Mononuclear cell (primary cell): ENCODE data around the gene MTRR. TPM values are rescaled to one million over a fixed set of nuclear protein-coding genes. Genes with fewer than 3 reads are reported as not detected.

Experiments
- H3K27me3 ChIP-seq: 2 replicates; pipeline ENCODE4 v1.6.0; 2011; ENCODE audit warnings: low read length, control low read depth; ENCODE audit not compliant: insufficient read depth
- H3K4me1 ChIP-seq: 2 replicates; pipeline ENCODE4 v1.5.1; 2011; ENCODE audit warnings: mild to moderate bottlenecking, low read length, control low read depth; ENCODE audit not compliant: insufficient read depth
- H3K4me3 ChIP-seq: 2 replicates; pipeline ENCODE4 v1.5.1; 2011; ENCODE audit warnings: mild to moderate bottlenecking, low read length, moderate library complexity
- H3K9me3 ChIP-seq: 2 replicates; pipeline ENCODE4 v1.5.1; 2011; ENCODE audit warnings: low read depth, mild to moderate bottlenecking, control low read depth, low read length
- total RNA-seq: library from RNA; depleted of rRNA; stranded (reverse); fragments of >200 nt; gene quantifications from one replicate; pipeline ENCODE4 v1.2.3, GENCODE V29; 2012

MTRR gene
- total RNA-seq, 1 donor: 104 TPM

DNA sequence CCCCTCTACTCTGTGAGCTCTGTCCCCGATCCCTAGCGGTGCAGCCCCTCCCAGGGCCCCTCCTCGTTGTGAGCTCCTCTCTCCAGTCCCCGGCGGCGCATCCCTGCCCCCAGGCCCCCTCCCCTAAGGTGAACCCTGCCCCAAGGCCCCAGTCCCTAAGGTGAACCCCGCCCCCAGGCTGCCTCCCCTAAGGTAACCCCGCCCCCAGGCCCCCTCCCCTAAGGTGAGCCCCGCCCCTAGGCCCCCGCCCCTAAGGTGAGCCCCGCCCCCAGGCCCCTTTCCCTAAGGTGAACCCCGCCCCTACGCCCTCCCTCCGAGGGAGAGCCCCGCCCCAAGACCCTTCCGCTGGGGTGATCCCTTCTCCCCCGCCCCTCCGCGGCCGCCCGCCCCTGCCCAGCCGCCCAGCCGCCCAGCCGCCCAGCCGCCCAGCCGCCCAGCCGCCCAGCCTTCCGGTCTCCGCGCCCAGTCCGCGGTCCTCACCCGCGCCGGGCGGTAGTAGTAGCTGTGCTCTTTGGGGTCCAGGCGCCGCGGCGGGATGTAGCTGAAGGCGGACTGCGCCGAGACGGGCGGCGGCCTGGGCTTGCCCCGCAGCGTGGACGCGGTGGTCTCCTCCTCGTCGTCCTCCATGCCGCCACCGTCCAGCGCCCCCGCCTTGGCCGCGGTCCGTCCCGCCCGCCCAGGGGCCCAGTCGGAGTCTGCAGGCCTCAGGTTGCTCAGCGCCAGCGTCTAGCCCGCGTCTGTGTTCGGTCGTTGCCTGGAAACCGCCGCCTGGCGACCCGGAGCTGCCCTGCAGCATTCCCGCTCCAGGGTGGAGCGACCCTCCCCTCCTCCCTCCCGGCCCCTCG, 18.3 kb upstream of the MTRR start, which contains the start of gene CFAP90:
Gene CFAP90, minus strand, starts transcription at position 739 of the 845 bp plus-strand sequence. Its CDS starts 112 bp downstream, at position 627.
- H3K4me3 ChIP-seq: peak within 1 kb of the TSS; percentile 10
- peaks cover 46% of the 10 kb centered on the region for H3K27me3 ChIP-seq
- H3K4me1 ChIP-seq: peaks cover 9% of the 10 kb centered on the region
- H3K9me3 ChIP-seq: no peaks in the 10 kb centered on the region

- H3K9me3 ChIP-seq: no peaks in the 10 kb centered on the region
- H3K4me1 ChIP-seq: peaks cover 9% of the 10 kb centered on the region
- no peak overlapping the region for H3K4me3 ChIP-seq
- peaks cover 46% of the 10 kb centered on the region for H3K27me3 ChIP-seq
These were observed 17.7 kb upstream of the MTRR start for GRCh38 chr5:7851240-7851592.

DNA sequence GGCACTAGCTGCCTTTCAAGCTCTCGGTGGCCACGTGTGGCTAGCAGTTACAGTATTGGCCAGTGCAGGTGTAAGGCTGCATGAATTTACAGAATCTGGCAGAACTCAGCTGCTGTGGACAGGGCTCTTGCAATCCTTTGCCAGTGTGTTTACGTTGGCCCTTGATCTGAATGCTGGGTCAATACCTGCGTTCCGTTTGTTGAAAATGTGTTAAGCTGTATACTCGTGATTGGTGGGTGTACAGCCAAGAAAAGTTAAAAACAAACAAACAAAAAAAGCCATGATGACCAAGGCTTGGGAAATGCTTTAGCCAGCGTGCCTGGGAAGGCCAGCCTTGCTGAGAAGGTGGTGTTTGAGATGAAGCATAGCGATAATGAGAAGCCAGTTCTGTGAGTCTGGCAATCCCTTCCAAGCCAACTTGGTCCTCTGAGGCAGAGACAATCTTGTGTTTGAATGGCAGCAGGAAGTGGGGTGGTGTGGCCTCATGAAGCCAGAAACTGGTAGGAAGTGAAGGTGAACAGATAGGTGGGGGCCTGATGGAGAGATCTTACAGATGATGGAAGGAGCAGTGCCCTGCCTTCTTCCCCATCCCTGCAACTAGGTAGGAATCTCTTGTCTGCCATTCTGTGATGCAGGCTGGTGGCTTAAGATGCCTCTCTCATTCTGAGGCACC, 17.2 kb upstream of the MTRR start:
- H3K4me3 ChIP-seq: no peak overlapping the region
- H3K27me3 ChIP-seq: peaks cover 46% of the 10 kb centered on the region
- peaks cover 9% of the 10 kb centered on the region for H3K4me1 ChIP-seq
- no peaks in the 10 kb centered on the region for H3K9me3 ChIP-seq

GRCh38 chr5:7852542-7852941, 16.4 kb upstream of the MTRR start:
- peaks cover 44% of the 10 kb centered on the region for H3K27me3 ChIP-seq
- no peak overlapping the region for H3K4me3 ChIP-seq
- H3K9me3 ChIP-seq: no peaks in the 10 kb centered on the region
- peaks cover 9% of the 10 kb centered on the region for H3K4me1 ChIP-seq

- Histone ChIP-seq H3K4me1 (peaks cover 10% of the 10 kb centered on the region), H3K9me3 (no peaks in the 10 kb centered on the region), H3K4me3 (no peak overlapping the region), H3K27me3 (peaks cover 41% of the 10 kb centered on the region)
These were observed 16.0 kb upstream of the MTRR start for GRCh38 chr5:7852988-7853387.

DNA sequence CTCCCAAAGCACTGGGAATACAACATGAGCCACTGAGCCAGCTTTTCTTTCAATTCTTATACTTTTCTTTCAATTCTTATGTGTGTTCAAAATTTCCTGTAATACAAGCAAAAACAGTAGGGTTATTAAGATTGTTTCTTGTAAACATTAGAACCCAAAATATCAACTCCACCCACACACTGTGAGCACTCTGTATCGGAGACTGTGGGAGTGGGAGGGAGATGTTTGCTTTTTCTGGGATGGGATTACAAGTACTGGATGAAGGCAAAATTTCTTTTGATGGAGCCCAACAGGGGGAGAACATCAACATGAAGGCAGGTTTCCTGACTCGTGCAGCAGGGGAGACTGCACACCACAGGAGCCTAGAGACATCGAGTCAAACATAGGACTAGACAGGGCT, 13.3 kb upstream of the MTRR start:
- peaks cover 21% of the 10 kb centered on the region for H3K27me3 ChIP-seq
- H3K9me3 ChIP-seq: no peaks in the 10 kb centered on the region
- peaks cover 10% of the 10 kb centered on the region for H3K4me1 ChIP-seq
- H3K4me3 ChIP-seq: no peak overlapping the region

- Histone ChIP-seq H3K9me3 (no peaks in the 10 kb centered on the region), H3K27me3 (peaks cover 10% of the 10 kb centered on the region), H3K4me3 (no peak overlapping the region), H3K4me1 (peaks cover 5% of the 10 kb centered on the region)
These were observed 12.1 kb upstream of the MTRR start for GRCh38 chr5:7856855-7857254.

- no peak overlapping the region for H3K4me3 ChIP-seq
- peaks cover 5% of the 10 kb centered on the region for H3K27me3 ChIP-seq
- H3K4me1 ChIP-seq: peaks cover 5% of the 10 kb centered on the region
- no peaks in the 10 kb centered on the region for H3K9me3 ChIP-seq
These were observed 11.6 kb upstream of the MTRR start for GRCh38 chr5:7857361-7857760.

GRCh38 chr5:7857926-7858632, 10.9 kb upstream of the MTRR start:
- H3K27me3 ChIP-seq: peaks cover 4% of the 10 kb centered on the region
- peaks cover 5% of the 10 kb centered on the region for H3K4me1 ChIP-seq
- H3K4me3 ChIP-seq: no peak overlapping the region
- H3K9me3 ChIP-seq: no peaks in the 10 kb centered on the region

GRCh38 chr5:7866196-7866595, 2.8 kb upstream of the MTRR start:
- Histone ChIP-seq H3K27me3 (no peaks in the 10 kb centered on the region), H3K9me3 (no peaks in the 10 kb centered on the region), H3K4me1 (peaks cover 26% of the 10 kb centered on the region), H3K4me3 (no peak overlapping the region)

GRCh38 chr5:7867260-7867659, 1.7 kb upstream of the MTRR start:
- Histone ChIP-seq H3K9me3 (no peaks in the 10 kb centered on the region), H3K4me1 (peaks cover 32% of the 10 kb centered on the region), H3K27me3 (no peaks in the 10 kb centered on the region), H3K4me3 (no peak overlapping the region)

GRCh38 chr5:7868427-7868772, 548 bp upstream of the MTRR start:
- Histone ChIP-seq H3K4me1 (peaks cover 32% of the 10 kb centered on the region), H3K4me3 (peak overlapping the region; percentile 75), H3K9me3 (no peaks in the 10 kb centered on the region), H3K27me3 (no peaks in the 10 kb centered on the region)

- peaks cover 32% of the 10 kb centered on the region for H3K4me1 ChIP-seq
- no peaks in the 10 kb centered on the region for H3K9me3 ChIP-seq
- H3K27me3 ChIP-seq: no peaks in the 10 kb centered on the region
- H3K4me3 ChIP-seq: peak overlapping the region; percentile 75
These were observed 657 bp downstream of the MTRR start for GRCh38 chr5:7869474-7870136.

- Histone ChIP-seq H3K9me3 (no peaks in the 10 kb centered on the region), H3K27me3 (no peaks in the 10 kb centered on the region), H3K4me1 (peaks cover 32% of the 10 kb centered on the region), H3K4me3 (no peak overlapping the region)
These were observed 2.7 kb downstream of the MTRR start for GRCh38 chr5:7871653-7872052.
